Measurements from ENCODE around the gene DIP2C. TPM values are rescaled to one million over a fixed set of nuclear protein-coding genes. Genes with fewer than 3 reads are reported as not detected.

The DIP2C gene
- total RNA-seq, 2 experiments from 2014 or later: 0.85 to 0.95 TPM

- TF ChIP-seq CTCF (IDR thresholded peaks at IDR 0.05): no peak
- H3K27ac Mint-ChIP-seq: no peak overlapping the region
- no peak overlapping the region for H3K4me3 Mint-ChIP-seq
- ChIA-PET CTCF (interaction anchor here (0.7 kb wide), 1 partner anchor 14 kb away, joined by 3 read pairs; no protein-coding TSS in a partner anchor), POLR2A (no interaction called here)
- intact Hi-C loops (cut with micrococcal nuclease): no loop called here
- H3K4me1 Mint-ChIP-seq (ENCODE audit: low read depth): peaks cover 26% of the 10 kb centered on the region
- H3K9me3 Mint-ChIP-seq: no peaks in the 10 kb centered on the region
- H3K27me3 Mint-ChIP-seq: no peaks in the 10 kb centered on the region
- no peak for ATAC-seq
- DNase-seq: no peak
- no peaks in the 10 kb centered on the region for H3K36me3 Mint-ChIP-seq (ENCODE audit: low read depth)
Measured at GRCh38 chr10:314381-314780, 375.1 kb downstream of the DIP2C start.

DNA sequence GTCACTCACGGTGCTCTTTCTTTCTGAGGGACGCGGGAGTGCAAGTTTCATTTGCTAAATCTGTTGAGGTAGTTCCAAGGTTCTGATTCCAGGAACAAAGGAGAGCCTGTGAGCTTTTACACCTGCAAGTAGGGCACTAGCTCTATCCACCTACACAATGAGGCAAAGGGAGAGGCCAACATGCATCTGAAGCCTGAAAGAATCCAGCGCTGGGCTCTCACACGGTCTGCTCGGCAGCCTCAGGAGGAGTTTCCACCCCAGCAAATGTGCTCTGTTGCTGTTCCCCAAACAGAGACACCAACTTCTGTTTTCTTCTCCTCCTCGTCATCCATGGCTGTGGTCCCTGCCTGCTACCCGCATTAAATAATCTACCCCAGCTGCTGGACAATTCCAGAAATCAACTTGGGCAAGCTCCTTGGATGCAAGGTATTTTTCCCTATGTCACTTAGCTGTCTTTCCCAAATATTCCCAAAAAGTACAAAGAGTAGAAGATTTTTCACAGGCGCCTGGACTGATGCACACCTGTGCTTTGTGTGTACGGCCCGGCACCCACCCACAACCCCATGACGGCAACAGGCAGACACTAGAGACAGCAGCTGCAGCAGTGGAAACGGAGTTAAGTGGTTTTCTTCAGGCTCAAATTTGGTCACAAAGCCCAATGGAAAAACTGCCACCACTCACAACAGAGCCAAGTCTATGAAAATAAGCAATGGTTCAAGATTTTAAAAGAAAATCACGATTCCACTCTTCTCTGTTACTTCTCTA is 377.4 kb downstream of the DIP2C start:
- ATAC-seq (no peak), DNase-seq (no peak)
- no peak overlapping the region for H3K27ac Mint-ChIP-seq
- ChIA-PET POLR2A (no interaction called here), CTCF (no interaction called here)
- H3K27me3 Mint-ChIP-seq: no peaks in the 10 kb centered on the region
- H3K9me3 Mint-ChIP-seq: no peaks in the 10 kb centered on the region
- intact Hi-C loops (cut with micrococcal nuclease): no loop called here
- no peak overlapping the region for H3K4me3 Mint-ChIP-seq
- peaks cover 16% of the 10 kb centered on the region for H3K4me1 Mint-ChIP-seq (ENCODE audit: low read depth)
- no peaks in the 10 kb centered on the region for H3K36me3 Mint-ChIP-seq (ENCODE audit: low read depth)
- no peak for TF ChIP-seq CTCF (IDR thresholded peaks at IDR 0.05)

DNA sequence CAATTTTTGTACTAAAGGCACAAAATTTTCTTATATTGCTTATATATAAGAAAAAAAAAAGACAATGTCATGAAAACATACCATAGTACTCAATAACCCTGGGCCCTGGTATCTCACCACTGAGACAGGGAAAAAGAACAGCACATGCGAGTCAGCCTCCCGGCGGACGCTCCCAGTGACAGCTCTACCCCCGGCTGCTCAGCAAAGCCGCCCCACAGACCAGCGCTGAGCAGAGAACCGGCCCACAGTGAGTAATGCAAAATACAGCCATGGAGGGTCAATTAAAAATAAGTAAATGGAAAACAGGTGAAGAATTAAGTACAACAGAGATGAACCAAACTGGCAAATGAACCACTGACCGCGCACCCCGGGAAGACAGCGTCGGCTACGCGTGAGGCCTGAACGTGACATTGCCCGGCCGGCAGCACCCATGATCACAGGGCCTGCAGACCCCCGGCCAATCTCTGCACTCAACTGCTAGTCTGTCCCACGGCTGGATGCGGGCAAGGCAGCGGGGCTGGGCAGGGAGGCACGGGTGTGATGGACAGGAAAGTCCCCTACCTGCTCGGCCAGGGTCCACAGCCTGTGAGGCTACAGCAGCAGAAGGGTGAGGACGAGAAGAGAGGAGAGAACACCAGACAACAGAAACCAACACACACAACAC is 378.4 kb downstream of the DIP2C start:
- Mint-ChIP-seq H3K27ac (no peak overlapping the region), H3K9me3 (no peaks in the 10 kb centered on the region), H3K36me3 (ENCODE audit: low read depth) (no peaks in the 10 kb centered on the region), H3K27me3 (no peaks in the 10 kb centered on the region), H3K4me3 (no peak overlapping the region), H3K4me1 (ENCODE audit: low read depth) (peaks cover 14% of the 10 kb centered on the region)
- ATAC-seq (no peak), DNase-seq (no peak)
- intact Hi-C loops (cut with micrococcal nuclease): no loop called here
- CTCF ChIA-PET: no interaction called here
- no peak for TF ChIP-seq CTCF (IDR thresholded peaks at IDR 0.05)
- POLR2A ChIA-PET: no interaction called here

DNA sequence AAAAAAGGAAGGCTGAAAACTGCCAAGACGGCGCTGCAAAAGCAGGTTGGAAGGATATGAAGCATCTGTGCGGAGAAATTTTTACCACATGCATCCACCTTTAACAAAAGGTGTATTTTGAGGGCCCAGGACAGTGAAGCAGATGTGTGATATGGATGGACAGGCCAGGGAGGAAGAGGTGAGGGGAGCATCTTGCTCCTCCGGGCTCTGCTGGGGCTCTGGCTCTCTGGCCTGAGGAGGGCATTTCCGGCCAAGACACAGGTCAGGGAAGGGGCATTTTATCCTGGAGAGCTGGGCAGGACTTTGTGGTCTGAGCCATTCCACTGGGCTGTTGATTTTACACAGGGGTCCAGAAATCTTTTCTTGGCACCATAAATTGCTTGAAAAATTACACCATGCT is 379.1 kb downstream of the DIP2C start:
- H3K4me1 Mint-ChIP-seq (ENCODE audit: low read depth): peaks cover 8% of the 10 kb centered on the region
- ChIA-PET CTCF (no interaction called here), POLR2A (no interaction called here)
- H3K36me3 Mint-ChIP-seq (ENCODE audit: low read depth): no peaks in the 10 kb centered on the region
- no peaks in the 10 kb centered on the region for H3K27me3 Mint-ChIP-seq
- H3K9me3 Mint-ChIP-seq: no peaks in the 10 kb centered on the region
- H3K4me3 Mint-ChIP-seq: no peak overlapping the region
- no peak for ATAC-seq
- intact Hi-C loops (cut with micrococcal nuclease): no loop called here
- no peak for TF ChIP-seq CTCF (IDR thresholded peaks at IDR 0.05)
- no peak for DNase-seq
- H3K27ac Mint-ChIP-seq: no peak overlapping the region

DNA sequence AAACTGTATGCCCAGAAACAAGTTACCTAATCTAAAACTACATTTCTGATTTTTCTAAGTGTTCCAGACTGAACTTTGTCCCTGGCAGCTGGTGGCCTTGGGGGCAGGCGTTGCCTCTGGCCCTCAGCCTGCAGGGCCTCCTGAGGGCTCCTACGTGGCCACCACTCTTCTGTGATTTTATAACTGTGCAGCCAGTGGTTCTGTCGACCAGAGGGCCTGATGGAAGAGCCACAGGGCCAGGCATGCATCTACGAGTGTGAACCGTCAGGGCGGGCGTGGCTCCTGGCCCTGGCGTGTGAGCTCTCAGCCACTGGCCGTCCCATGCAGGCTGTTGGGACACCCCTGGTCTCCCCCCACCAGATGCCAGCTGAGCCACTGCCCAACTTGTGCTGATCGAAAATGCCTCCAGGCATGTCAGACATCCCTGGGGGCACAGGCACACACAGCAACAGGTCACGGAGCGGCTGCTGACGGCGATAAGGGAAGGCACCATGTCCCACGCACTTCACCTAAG is 380.8 kb downstream of the DIP2C start:
- ATAC-seq (no peak), DNase-seq (no peak)
- Mint-ChIP-seq H3K9me3 (no peaks in the 10 kb centered on the region), H3K36me3 (ENCODE audit: low read depth) (no peaks in the 10 kb centered on the region), H3K4me1 (ENCODE audit: low read depth) (no peaks in the 10 kb centered on the region), H3K27ac (no peak overlapping the region), H3K4me3 (no peak overlapping the region), H3K27me3 (no peaks in the 10 kb centered on the region)
- POLR2A ChIA-PET: interaction anchor here (0.8 to 1.1 kb wide), 2 partner anchors 8 to 76 kb away, joined by 3 read pairs; no protein-coding TSS in a partner anchor
- intact Hi-C loops (cut with micrococcal nuclease): no loop called here
- TF ChIP-seq CTCF (IDR thresholded peaks at IDR 0.05): no peak
- CTCF ChIA-PET: interaction anchor here (0.7 kb wide), 1 partner anchor 78 kb away, joined by 3 read pairs; no protein-coding TSS in a partner anchor
